MV-4-11 (cell line): ENCODE measurements around the gene MFN2.
"Not testable (repeated sequence)": the region's sequence is repeated elsewhere in the genome, so short reads cannot be mapped to it uniquely, and the experiment has no call there.

Experiments
- DNase-seq: peaks from one replicate; lab custom pipeline; 2025; lab: John Stamatoyannopoulos, UW

Gene MFN2

DNA sequence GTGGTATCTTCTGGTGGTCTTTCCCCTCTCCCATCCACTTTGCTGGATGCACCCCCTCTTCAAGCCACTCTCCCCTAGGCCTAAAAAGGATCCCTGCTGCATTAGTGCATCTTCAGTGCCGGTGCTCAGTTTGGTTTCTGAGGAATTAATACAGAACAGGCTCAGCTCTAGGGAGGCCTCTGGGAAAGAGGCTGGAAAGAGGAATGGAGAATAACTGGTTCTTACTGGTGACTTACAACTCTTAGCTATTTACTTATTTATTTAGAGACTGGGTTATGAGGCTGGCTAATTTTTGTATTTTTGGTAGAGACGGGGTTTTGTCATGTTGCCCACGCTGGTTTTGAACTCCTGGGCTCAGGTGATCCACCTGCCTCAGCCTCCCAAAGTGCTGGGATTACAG is 19.0 kb downstream of the MFN2 start:
- no peak for DNase-seq

DNA sequence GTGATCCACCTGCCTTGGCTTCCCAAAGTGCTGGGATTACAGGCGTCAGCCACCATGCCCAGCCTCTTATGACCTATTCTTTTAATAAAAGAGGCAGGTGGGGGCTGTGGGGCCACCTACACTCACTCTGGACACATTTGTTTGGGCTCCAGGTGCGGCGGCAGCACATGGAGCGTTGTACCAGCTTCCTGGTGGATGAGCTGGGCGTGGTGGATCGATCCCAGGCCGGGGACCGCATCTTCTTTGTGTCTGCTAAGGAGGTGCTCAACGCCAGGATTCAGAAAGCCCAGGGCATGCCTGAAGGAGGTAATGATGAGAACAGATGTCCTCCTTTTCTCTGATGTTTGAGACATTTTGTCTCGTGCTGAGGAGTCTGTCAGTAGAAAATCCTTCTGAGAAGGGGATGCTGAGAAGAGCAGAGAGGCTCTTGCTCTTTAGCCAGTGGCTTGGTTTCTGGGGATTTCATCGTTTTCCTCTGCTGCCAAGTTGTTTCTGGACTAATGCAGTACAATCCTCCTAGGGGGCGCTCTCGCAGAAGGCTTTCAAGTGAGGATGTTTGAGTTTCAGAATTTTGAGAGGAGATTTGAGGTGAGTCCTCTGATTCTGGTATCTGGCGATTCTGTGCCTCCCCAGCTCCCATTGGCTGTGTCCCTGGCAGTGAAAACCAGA is 21.1 kb downstream of the MFN2 start:
- DNase-seq, result peak; percentile 19

DNA sequence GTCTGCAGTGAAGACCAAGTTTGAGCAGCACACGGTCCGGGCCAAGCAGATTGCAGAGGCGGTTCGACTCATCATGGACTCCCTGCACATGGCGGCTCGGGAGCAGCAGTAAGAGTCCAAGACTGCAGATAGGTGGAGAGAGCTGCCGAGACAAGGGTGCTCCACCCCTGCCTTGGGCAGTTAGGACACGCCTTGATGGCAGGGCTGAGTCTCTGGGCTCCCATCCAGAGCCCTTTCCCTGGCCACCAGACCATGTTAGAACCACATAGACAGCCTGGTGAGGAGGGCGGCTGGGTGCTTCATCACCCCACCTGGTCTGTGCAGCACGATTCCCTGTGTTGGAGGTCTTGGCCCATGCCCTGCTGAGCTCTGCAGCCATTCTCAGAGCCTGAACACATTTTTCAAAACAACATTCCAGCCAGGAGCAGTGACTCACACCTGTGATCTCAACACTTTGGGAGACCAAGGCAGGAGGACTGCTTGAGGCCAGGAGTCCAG is 21.8 kb downstream of the MFN2 start:
- no peak for DNase-seq

DNA sequence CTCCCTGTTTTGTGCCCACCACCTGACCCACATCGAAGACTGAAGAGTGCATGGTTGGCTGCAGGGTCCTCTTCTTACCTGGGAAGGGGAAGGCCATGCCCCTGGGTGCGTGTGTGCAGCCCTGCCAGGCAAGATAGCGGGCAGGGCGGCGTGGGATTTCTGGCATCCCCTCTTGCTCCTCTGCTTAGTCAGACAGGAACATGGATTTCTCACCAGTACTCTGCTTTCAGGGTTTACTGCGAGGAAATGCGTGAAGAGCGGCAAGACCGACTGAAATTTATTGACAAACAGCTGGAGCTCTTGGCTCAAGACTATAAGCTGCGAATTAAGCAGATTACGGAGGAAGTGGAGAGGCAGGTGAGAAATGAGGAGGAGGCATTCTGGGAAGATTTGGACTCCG is 23.5 kb downstream of the MFN2 start:
- DNase-seq, result no peak

DNA sequence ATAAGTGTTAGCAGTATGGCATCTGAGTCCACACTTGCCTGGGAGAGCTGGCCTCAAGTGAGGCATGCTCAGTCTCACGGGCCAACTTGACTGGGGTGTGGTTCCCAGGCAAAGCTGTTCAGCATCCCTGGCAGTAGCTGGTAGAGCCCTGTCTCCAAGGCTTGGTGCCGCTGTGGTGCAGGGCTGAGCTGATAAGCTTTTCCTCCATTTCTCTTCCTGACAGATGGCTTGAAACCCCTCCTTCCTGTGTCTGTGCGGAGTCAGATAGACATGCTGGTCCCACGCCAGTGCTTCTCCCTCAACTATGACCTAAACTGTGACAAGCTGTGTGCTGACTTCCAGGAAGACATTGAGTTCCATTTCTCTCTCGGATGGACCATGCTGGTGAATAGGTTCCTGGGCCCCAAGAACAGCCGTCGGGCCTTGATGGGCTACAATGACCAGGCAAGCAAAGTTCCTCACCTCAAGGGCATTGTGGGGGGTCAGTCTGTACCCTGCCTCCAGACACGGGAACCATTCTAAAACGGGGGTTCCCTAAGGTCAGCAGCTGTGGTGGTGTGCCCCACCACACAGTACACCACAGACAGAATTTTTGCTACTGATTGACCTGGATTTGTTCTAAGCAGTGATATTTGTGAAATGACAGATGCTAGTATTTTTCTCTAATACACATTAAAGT is 25.4 kb downstream of the MFN2 start:
- no peak for DNase-seq

DNA sequence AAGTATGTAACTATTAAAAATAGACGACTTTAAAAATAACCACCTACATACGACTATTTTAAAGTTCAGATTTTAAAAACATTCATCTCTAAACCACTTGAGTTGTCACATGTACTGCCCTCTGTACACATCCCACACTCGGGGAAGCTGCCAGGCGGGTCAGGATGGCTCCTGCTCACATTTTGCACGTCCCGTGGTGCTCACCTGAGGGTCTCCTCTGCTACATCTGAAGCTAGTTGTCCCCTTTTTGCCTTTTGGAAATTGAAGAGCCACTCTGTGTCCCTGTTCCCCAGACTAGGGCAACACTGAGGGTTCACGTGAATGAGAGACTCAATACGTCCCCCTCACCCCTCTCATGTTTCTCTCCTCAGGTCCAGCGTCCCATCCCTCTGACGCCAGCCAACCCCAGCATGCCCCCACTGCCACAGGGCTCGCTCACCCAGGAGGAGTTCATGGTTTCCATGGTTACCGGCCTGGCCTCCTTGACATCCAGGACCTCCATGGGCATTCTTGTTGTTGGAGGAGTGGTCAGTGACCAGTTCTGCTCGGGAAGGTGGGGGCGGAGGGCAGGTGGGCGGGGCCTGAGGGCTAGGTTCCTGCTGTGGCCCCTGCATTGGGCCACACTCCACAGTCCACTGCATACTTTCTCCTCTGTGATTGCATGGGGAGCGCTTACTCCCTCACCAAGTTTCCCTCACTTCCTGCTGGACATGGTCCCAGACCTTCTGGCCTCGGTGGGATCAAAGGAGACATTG is 26.1 kb downstream of the MFN2 start:
- DNase-seq, result no peak

DNA sequence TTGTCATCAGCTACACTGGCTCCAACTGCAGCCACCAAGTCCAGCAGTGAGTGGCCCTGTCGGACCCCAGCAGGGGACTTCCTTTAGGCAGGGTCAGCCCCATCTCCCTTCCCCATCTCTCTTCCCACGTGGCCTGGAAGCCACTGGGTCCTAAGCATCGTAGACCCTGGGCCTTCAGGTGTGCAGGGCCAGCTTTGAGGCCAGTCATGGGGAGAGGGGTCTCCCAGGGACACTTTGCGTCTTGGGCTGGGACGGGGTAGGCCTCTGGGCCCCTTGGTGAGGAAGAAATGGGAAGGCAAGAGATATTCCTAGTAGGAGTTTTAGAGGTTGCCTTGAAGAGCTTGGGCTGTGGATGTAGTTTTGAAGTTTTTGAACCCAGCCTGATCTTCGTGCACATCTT is 27.0 kb downstream of the MFN2 start:
- no peak for DNase-seq

DNA sequence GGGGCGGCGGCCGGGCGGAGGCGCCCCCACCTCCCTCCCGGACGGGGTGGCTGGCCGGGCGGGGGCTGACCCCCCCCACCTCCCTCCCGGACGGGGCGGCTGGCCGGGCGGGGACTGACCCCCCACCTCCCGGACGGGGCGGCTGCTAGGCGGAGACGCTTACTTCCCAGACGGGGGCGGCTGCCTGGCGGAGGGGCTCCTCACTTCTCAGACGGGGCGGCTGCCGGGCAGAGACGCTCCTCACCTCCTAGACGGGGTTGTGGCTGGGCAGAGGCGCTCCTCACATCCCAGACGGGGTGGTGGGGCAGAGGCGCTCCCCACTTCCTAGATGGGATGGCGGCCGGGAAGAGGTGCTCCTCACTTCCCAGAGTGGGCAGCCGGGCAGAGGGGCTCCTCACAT is 28.1 kb downstream of the MFN2 start:
- DNase-seq, result not testable (repeated sequence)

DNA sequence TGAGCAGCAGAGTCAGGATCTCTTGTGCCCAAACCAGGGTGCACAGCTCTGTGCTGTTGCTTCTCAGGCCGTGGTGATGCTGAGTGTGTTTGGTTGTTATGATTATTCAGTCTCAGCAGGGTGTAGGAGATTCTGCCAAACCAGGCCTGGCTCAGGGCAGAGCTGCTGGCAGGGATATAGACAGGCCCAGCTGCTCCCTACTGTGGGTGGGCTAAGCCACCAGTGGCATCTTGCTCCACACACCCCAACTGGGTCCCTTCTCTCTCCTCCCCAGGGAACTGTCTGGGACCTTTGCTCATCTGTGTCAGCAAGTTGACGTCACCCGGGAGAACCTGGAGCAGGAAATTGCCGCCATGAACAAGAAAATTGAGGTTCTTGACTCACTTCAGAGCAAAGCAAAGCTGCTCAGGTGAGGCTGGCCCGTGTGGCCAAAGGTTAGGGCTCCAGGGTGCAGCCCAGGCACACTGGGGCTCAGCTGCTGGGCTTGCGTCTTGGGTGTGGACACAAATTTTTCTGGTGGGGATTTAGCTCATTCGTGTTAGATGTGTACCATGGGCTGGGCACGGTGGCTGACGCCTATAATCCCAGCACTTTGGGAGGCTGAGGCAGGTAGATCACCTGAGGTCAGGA is 29.2 kb downstream of the MFN2 start:
- DNase-seq, result no peak

DNA sequence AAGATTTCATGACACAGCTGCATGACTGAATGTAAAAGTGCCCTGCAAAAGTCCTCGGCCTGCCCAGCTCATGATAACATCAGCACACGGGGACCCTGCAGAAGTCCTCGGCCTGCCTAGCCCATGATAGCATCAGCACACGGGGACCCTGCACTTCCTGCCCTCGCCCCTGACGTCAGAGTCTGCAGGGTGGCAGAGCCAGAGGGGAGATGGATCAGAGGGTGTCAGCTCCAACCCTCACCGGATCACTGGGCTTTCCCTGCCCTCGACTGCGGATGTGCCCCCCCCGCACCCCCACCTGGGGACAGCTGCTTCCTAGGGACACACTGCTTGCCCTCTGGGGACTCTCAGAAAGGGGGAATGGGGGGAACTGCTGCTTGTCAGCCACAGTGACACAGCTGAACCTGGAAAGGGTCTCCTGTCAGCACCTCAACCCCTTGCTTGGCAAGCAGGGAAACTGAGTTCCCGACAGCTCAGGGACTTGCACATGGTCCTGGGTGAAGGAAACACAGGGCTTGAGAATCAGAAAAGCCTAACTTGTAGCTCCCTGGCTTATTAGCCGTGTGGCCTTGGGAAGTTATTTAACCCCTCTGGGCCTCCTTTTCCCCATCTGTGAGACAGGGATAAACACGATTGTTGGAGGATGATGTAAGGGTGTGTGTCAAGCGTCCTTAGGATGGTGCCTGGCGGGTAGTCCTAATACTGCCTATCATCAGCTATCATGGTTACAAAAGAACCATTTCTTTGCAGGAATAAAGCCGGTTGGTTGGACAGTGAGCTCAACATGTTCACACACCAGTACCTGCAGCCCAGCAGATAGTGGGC is 30.7 kb downstream of the MFN2 start:
- no peak for DNase-seq

DNA sequence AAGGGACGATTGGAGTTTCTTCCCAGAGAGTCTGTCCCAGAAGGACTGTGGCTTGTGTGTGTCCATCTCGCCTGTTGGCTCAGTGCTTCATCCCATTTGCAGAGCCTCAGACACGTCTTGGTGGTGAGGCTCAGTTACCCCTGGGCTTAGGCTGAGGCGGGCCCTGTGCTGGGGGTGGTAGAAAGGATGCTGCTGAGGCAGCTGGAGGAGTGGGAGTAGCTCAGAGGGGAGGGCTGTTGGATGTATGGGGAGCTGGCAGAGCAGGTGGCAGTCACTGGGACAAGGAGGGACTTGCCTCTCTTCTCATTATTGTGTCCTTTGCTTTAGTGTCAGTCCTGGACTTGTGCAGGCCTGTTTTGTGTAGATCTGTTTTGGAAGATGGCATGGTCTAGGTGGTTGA is 31.8 kb downstream of the MFN2 start:
- DNase-seq, result no peak

DNA sequence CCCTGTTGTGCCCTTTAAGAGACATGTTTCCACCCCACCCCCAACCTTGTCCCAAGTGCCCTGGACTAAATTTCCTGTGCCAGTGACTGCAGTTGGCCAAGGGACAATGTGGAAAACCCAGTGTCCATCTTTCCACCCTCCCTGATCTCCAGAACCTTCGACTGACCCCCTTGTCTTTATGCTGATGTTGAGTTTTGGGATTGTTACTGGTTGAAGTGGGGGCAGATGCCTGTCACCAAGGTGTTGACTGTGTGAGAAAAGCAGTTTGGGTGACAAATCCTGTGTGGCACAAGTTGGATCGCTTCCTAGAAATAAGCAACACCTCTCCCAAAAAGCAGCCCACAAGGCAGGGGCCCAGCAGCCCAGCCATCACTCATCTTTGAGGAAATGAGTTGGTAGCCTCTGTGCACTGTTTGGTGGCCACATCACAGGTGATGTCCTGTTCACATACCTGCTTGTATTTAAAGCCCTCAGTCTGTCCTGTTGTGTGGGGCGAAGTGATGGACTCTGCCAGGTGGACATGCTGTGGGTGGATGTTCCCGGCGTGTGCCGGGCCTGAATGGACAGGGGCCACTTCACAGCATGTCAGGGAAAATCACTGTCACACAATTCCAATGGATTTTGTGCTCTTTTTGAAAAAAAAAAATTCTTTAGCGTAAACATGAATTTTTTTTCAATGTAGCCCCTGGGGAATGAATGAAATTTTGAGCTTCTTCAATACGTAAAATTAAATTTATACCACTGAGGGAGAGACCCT is 32.5 kb downstream of the MFN2 start:
- DNase-seq, result no peak

DNA sequence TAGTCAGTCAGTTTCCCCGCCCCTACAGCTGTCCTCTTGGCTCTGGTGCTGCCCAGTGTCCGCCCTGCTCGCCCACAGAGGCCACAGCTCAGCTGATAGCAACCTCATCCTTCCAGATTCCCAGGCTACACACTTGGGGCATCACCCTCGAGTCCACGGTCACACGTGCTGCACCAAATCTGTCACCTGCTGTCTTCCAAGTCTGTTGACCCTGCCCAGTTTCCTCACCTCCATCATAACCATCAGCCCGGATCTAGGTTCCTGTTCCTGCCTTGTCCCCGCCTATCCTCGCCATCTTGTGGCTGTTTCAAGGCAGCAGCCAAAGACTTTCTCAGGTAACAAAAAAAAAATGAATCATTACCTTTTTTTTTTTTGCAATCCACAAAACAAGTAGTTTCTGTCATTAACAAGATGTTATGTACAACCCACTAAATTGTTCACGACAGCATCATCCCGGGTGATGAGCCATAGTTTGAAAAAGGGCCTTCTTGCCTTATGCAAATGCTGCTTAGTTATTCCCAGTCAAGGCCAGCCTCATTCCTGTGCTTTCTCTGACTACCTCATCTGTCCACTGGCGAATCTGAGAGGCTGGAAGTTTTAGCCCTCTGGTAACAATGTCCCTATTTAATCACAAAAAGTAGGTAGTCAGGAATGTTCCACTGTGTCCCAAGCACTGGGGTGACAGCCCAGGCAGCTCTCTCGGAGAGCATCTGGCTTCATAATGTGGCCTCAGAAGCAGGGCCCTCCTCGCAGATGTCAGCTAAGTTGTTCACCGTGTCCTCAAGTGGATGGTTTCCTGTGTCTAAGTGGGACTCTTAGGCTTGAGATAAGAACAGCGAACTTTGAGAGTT is 34.1 kb downstream of the MFN2 start:
- DNase-seq, result no peak

DNA sequence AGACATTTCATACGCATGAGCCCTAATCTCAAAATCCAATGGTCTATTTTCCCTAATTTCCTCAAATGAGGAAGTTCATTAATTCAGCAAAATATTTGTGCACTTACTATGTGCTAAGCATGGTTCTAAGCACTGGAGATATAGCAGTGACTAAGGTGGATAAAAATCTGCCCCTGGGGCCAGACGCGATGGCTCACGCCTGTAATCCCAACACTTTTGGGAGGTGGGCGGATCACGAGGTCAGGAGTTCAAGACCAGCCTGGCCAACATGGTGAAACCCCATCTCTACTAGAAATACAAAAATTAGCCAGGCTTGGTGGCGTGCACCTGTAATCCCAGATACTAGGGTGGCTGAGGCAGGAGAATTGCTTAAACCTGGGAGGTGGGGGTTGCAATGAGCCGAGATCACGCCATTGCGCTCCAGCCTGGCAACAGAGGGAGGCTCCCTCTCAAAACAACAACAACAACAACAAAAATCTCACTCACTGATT is 34.8 kb downstream of the MFN2 start:
- no peak for DNase-seq

DNA sequence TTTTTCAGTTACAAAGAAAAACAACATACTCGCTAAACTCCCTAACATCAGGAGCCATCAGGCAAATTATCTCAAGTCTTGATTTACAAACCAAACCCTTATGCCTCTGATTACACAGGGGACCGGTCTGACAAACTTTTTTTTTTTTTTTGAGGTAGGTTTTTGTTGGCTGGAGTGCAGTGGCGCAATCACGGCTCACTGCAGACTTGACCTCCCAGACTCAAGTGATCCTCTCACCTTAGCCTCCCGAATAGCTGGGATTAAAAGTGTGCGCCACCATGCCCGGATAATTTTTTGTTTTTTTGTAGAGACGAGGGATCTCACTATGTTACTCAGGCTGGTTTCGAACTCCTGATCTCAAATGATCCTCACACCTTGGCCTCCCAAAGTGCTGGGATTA is 35.3 kb downstream of the MFN2 start:
- DNase-seq, result no peak

DNA sequence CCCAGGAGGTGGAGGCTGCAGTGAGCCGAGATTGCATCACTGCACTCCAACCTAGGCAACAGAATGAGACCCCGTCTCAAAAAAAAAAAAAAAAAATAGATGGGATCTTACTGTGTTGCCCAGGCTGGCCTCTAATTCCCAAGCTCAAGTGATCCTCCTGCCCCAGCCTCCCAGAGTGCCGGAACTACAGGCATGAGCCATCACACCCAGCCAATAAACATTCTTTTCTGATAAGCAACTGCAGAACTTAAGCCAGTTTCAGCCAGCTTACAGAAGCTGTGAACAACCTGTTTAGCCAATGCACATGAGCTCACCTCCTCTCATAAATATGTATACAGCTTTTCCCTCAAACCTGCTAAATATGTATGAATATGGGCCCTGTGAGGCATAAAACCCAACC is 35.9 kb downstream of the MFN2 start:
- DNase-seq, result no peak

DNA sequence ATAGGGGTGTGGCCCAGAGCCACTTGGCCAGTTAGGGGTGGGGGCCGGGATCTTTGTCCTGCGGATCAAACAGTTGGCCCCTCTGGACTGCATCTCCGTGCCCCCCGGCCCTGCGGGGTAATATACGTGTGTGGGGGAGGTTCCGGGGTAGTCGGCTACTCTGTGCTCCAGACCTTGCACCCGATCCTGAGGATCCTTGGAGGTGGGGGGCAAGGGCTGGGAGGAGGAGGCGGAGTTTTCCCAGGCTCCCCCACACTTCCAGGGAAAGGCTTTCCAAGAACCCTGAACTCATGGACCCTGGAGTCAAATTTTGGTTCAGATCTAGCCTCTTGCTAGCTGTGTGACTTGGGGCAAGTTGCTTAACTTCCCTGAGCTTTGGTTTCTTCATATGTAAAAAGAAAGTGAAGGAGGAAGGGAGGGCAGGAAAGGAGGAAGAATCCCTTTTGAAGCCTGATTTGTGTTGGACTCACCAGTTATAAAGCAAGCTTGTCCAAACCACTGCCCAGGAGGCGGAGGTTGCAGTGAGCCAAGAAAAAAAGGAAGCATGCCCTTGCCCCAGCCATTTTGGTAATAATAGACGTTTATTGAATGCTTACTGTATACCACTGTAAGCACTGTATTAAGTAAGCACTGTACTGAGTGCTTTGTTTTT is 39.7 kb downstream of the MFN2 start:
- peak; percentile 98 for DNase-seq

DNA sequence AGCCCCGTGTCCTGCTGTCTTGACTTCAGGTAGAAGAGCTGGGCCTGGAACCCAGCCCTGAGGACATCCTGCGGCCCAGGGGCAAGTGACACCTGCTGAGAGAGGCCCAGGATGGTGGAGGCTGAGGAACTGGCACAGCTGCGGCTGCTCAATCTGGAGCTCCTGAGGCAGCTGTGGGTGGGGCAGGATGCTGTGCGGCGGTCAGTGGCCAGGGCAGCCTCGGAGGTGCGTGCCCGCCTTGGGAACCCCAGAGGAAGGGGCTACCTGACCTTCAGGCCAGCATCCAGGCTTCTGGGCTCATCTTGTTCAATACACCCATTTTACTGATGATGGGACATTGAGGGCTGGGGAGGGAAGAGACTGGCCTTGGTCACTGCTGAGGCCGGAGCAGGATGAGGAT is 41.4 kb downstream of the MFN2 start:
- DNase-seq, result no peak

DNA sequence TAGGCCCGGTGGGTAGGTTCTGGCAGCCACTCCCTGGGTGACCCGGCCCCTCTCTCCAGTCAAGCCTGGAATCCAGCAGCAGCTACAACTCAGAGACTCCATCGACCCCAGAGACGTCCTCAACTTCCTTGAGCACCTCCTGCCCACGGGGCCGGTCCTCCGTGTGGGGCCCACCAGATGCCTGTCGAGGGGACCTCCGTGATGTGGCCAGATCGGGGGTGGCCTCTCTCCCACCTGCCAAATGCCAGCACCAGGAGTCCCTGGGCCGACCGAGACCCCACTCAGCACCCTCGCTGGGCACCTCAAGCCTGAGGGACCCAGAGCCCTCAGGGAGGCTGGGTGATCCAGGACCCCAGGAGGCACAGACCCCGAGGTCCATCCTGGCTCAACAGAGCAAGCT is 41.8 kb downstream of the MFN2 start:
- DNase-seq, result no peak
